ENCODE results near the gene CCDC33.

GRCh38 chr15:74262625-74263024 is 26.5 kb downstream of the CCDC33 start:
- TF ChIP-seq YY1 (IDR thresholded peaks at IDR 0.05; ENCODE audit: insufficient read depth, insufficient read length) (no peak), ZNF274 (IDR thresholded peaks at IDR 0.05; ENCODE audit: low read depth, low read length) (no peak), SUZ12 (IDR thresholded peaks at IDR 0.05; ENCODE audit: extremely low read depth, insufficient read depth, insufficient read length) (no peak)
